HEK293 (cell line): ENCODE results near the gene MYO15B.

Experiments
- CTCF ChIA-PET: fragments of 350-600 bp; formaldehyde crosslinking; extraction: SDS; loops from one replicate; lab custom pipeline; 2021; ENCODE audit warnings: antibody characterized with exemption; lab: Yijun Ruan, JAX
- POLR2A ChIA-PET: fragments of 300-600 bp; formaldehyde crosslinking; extraction: SDS; loops from one replicate; lab custom pipeline; 2020; ENCODE audit warnings: antibody characterized with exemption, inconsistent platforms; lab: Yijun Ruan, JAX
- H3K27ac ChIP-seq: fragments of 200-500 bp; sonication (Bioruptor generic); 2 replicates; pipeline ENCODE4 v1.5.1; 2014; ENCODE audit warnings: low read depth, low read length, control low read depth, inconsistent platforms; ENCODE audit errors: extremely low read depth
- H3K36me3 ChIP-seq, 2 experiments: fragments of 200-500 bp in 1 of 2; sonication (Bioruptor generic) in 1 of 2; 1 replicate in 1 of 2; 2 replicates in 1 of 2; pipeline ENCODE4 v1.5.1; 2014 to 2017; ENCODE audit warnings: inconsistent platforms in 2 of 2, low read length in 2 of 2; ENCODE audit not compliant: control insufficient read depth in 2 of 2, insufficient read depth in 1 of 2
- H3K4me1 ChIP-seq: fragments of 200-500 bp; sonication (Bioruptor generic); 2 replicates; pipeline ENCODE4 v1.5.1; 2014; ENCODE audit warnings: mild to moderate bottlenecking, low read length, inconsistent platforms; ENCODE audit not compliant: control insufficient read depth, insufficient read depth
- H3K4me3 ChIP-seq: 2 replicates; pipeline ENCODE4 v1.5.1; 2011; ENCODE audit warnings: low read depth, mild to moderate bottlenecking, control low read depth, low read length, moderate library complexity
- H3K9me3 ChIP-seq: fragments of 200-500 bp; sonication (Bioruptor generic); 2 replicates; pipeline ENCODE4 v1.5.1; 2014; ENCODE audit warnings: low read depth, low read length, inconsistent platforms; ENCODE audit not compliant: control insufficient read depth, insufficient read depth
- AEBP2 ChIP-seq: fragments of 450-650 bp; formaldehyde crosslinking; IDR thresholded peaks from 2 replicates; pipeline ENCODE4 v1.5.1; 2016; ENCODE audit warnings: missing biosample characterization, missing genetic modification characterization, borderline replicate concordance
- BCL11A ChIP-seq: fragments of 450-650 bp; formaldehyde crosslinking; IDR thresholded peaks from 2 replicates; pipeline ENCODE4 v1.5.1; 2016; ENCODE audit warnings: low read depth, missing biosample characterization, missing genetic modification characterization
- BCL11B ChIP-seq: fragments of 450-650 bp; formaldehyde crosslinking; IDR thresholded peaks from 2 replicates; pipeline ENCODE4 v1.5.1; 2016; ENCODE audit warnings: low read depth, missing biosample characterization, missing genetic modification characterization
- EGR2 ChIP-seq: fragments of 450-650 bp; formaldehyde crosslinking; IDR thresholded peaks from 2 replicates; pipeline ENCODE4 v1.5.1; 2016; ENCODE audit warnings: low read depth, missing biosample characterization, missing genetic modification characterization
- HIC1 ChIP-seq: fragments of 450-650 bp; formaldehyde crosslinking; IDR thresholded peaks from 2 replicates; pipeline ENCODE4 v1.5.1; 2016; ENCODE audit warnings: missing biosample characterization, missing genetic modification characterization
- MYNN ChIP-seq: fragments of 450-650 bp; formaldehyde crosslinking; IDR thresholded peaks from 2 replicates; pipeline ENCODE4 v1.5.1; 2016; ENCODE audit warnings: missing biosample characterization, missing genetic modification characterization, borderline replicate concordance
- SALL2 ChIP-seq: fragments of 450-650 bp; formaldehyde crosslinking; IDR thresholded peaks from 2 replicates; pipeline ENCODE4 v1.5.0; 2017; ENCODE audit warnings: missing biosample characterization, mild to moderate bottlenecking, missing genetic modification characterization, borderline replicate concordance
- SCRT2 ChIP-seq: fragments of 450-650 bp; formaldehyde crosslinking; IDR thresholded peaks from 2 replicates; pipeline ENCODE4 v1.5.1; 2016; ENCODE audit warnings: missing biosample characterization, missing genetic modification characterization
- ZFHX2 ChIP-seq: fragments of 450-650 bp; formaldehyde crosslinking; conservative IDR thresholded peaks from 2 replicates; pipeline ENCODE4 v1.5.1; 2016; ENCODE audit warnings: missing biosample characterization, missing genetic modification characterization
- ZNF10 ChIP-seq: fragments of 450-650 bp; formaldehyde crosslinking; IDR thresholded peaks from 2 replicates; pipeline ENCODE4 v1.5.1; 2017; ENCODE audit warnings: missing biosample characterization, missing genetic modification characterization
- ZNF148 ChIP-seq: fragments of 450-650 bp; formaldehyde crosslinking; IDR thresholded peaks from 2 replicates; pipeline ENCODE4 v1.5.0; 2017; ENCODE audit warnings: missing biosample characterization, missing genetic modification characterization, borderline replicate concordance
- ZNF157 ChIP-seq: fragments of 450-650 bp; formaldehyde crosslinking; IDR thresholded peaks from 2 replicates; pipeline ENCODE4 v1.5.1; 2016; ENCODE audit warnings: missing biosample characterization, missing genetic modification characterization
- ZNF362 ChIP-seq: fragments of 450-650 bp; formaldehyde crosslinking; IDR thresholded peaks from 2 replicates; pipeline ENCODE4 v1.5.1; 2016; ENCODE audit warnings: missing biosample characterization, missing genetic modification characterization
- ZNF518A ChIP-seq: fragments of 450-650 bp; formaldehyde crosslinking; conservative IDR thresholded peaks from 2 replicates; pipeline ENCODE4 v1.5.1; 2016; ENCODE audit warnings: low read depth, missing biosample characterization, missing genetic modification characterization
- ZNF529 ChIP-seq: fragments of 450-650 bp; formaldehyde crosslinking; IDR thresholded peaks from 2 replicates; pipeline ENCODE4 v1.5.1; 2017; ENCODE audit warnings: missing genetic modification characterization, missing biosample characterization; ENCODE audit not compliant: insufficient replicate concordance

MYO15B gene

GRCh38 chr17:75626496-75627038 is 39.0 kb downstream of the MYO15B start:
- Histone ChIP-seq H3K9me3 (no peaks in the 10 kb centered on the region), H3K27ac (no peak overlapping the region), H3K4me1 (no peaks in the 10 kb centered on the region), H3K4me3 (no peak overlapping the region), H3K36me3 (peaks cover 0 to 48% of the 10 kb centered on the region in 2 experiments; a peak in 1 of 3 replicates)
- ChIA-PET CTCF (interaction anchor here (0.6 to 5.0 kb wide), 16 partner anchors 6 to 154 kb away, joined by 3 to 50 read pairs (median 7); partner anchors contain the start of gene SMIM5), POLR2A (no interaction called here)
- TF ChIP-seq ZNF362 (no peak), SCRT2 (tag by site-specific recombination) (no peak), AEBP2 (no peak), ZNF148 (tag by site-specific recombination) (no peak), MYNN (tag by site-specific recombination) (no peak), ZNF529 (tag by site-specific recombination) (no peak), ZFHX2 (tag by site-specific recombination) (peak; percentile 34; the same call in 1 of the 2 replicates), EGR2 (tag by site-specific recombination) (peak; percentile 33; the same call in 1 of the 2 replicates), SALL2 (tag by site-specific recombination) (no peak), ZNF157 (tag by site-specific recombination) (no peak), ZNF518A (tag by site-specific recombination) (no peak)

- Histone ChIP-seq H3K4me3 (no peak overlapping the region), H3K9me3 (no peaks in the 10 kb centered on the region), H3K4me1 (no peaks in the 10 kb centered on the region), H3K36me3 (peaks cover 0 to 53% of the 10 kb centered on the region in 2 experiments; a peak in 1 of 3 replicates), H3K27ac (no peak overlapping the region)
- 0 out of 2 replicates have a peak, but pooled peaks have one; percentile 71 for TF ChIP-seq BCL11B
- TF ChIP-seq HIC1 (tag by site-specific recombination) = 0 out of 2 replicates have a peak, but pooled peaks have one; percentile 20
- TF ChIP-seq BCL11A = peak; percentile 63; the same call in 1 of the 2 replicates
- no peak for TF ChIP-seq ZNF10 (tag by site-specific recombination)
- CTCF ChIA-PET = interaction anchor here (1.1 to 5.0 kb wide), 6 partner anchors 8 to 154 kb away, joined by 3 to 50 read pairs (median 7); no protein-coding TSS in a partner anchor
- POLR2A ChIA-PET = no interaction called here
These were observed 39.5 kb downstream of the MYO15B start for GRCh38 chr17:75627094-75627493.
